Measurements from ENCODE around the gene CDC73. TPM values are rescaled to one million over a fixed set of nuclear protein-coding genes. Genes with fewer than 3 reads are reported as not detected.
"Not testable (repeated sequence)": the region's sequence is repeated elsewhere in the genome, so short reads cannot be mapped to it uniquely, and the experiment has no call there.

The CDC73 gene
- total RNA-seq, 1 donor from 2014 or later, result 59.8 TPM

GRCh38 chr1:193113992-193114332, 7.9 kb upstream of the CDC73 start:
- H3K9me3 ChIP-seq, result no peaks in the 10 kb centered on the region
- ATAC-seq (no peak), DNase-seq (no peak)
- H3K27ac ChIP-seq, result no peak overlapping the region
- H3K4me3 ChIP-seq, result no peak overlapping the region
- peaks cover 10% of the 10 kb centered on the region for H3K4me1 ChIP-seq
- no peaks in the 10 kb centered on the region for H3K27me3 ChIP-seq (ENCODE audit: low read depth)
- no peaks in the 10 kb centered on the region for H3K36me3 ChIP-seq
- TF ChIP-seq CTCF (IDR thresholded peaks at IDR 0.05), result no peak
- intact Hi-C loops (cut with DNase I), result no loop called here

GRCh38 chr1:193114485-193115095, 7.2 kb upstream of the CDC73 start:
- intact Hi-C loops (cut with DNase I), result no loop called here
- H3K9me3 ChIP-seq, result no peaks in the 10 kb centered on the region
- no peak overlapping the region for H3K27ac ChIP-seq
- no peak overlapping the region for H3K4me3 ChIP-seq
- ATAC-seq (no peak), DNase-seq (no peak)
- TF ChIP-seq CTCF (IDR thresholded peaks at IDR 0.05), result no peak
- H3K4me1 ChIP-seq, result peaks cover 10% of the 10 kb centered on the region
- H3K36me3 ChIP-seq, result no peaks in the 10 kb centered on the region
- no peaks in the 10 kb centered on the region for H3K27me3 ChIP-seq (ENCODE audit: low read depth)

GRCh38 chr1:193115629-193116227, 6.1 kb upstream of the CDC73 start:
- no peak for TF ChIP-seq CTCF (IDR thresholded peaks at IDR 0.05)
- H3K36me3 ChIP-seq, result no peaks in the 10 kb centered on the region
- intact Hi-C loops (cut with DNase I), result no loop called here
- no peaks in the 10 kb centered on the region for H3K9me3 ChIP-seq
- ATAC-seq, result peak; percentile 56 to 71
- H3K27me3 ChIP-seq (ENCODE audit: low read depth), result no peaks in the 10 kb centered on the region
- no peak overlapping the region for H3K27ac ChIP-seq
- peaks cover 10% of the 10 kb centered on the region for H3K4me1 ChIP-seq
- no peak overlapping the region for H3K4me3 ChIP-seq
- DNase-seq, result no peak

GRCh38 chr1:193117167-193117566, 4.7 kb upstream of the CDC73 start:
- not testable (repeated sequence) for ATAC-seq

GRCh38 chr1:193118194-193118593, 3.6 kb upstream of the CDC73 start:
- TF ChIP-seq CTCF (IDR thresholded peaks at IDR 0.05), result no peak
- Histone ChIP-seq H3K27ac (no peak overlapping the region), H3K4me3 (no peak overlapping the region), H3K36me3 (no peaks in the 10 kb centered on the region), H3K9me3 (no peaks in the 10 kb centered on the region), H3K27me3 (ENCODE audit: low read depth) (no peaks in the 10 kb centered on the region), H3K4me1 (peaks cover 6% of the 10 kb centered on the region)
- DNase-seq (no peak), ATAC-seq (no peak)
- intact Hi-C loops (cut with DNase I), result no loop called here

More at GRCh38 chr1:193117167-193117566, 4.7 kb upstream of the CDC73 start:
- H3K36me3 ChIP-seq; intact Hi-C loops (cut with DNase I); DNase-seq; H3K9me3 ChIP-seq; H3K4me1 ChIP-seq; H3K27ac ChIP-seq; H3K27me3 ChIP-seq (ENCODE audit: low read depth); H3K4me3 ChIP-seq: not testable (repeated sequence)
